ENCODE measurements around the gene SLC25A4.
"Not testable (repeated sequence)": the region's sequence is repeated elsewhere in the genome, so short reads cannot be mapped to it uniquely, and the experiment has no call there.

Gene SLC25A4

DNA sequence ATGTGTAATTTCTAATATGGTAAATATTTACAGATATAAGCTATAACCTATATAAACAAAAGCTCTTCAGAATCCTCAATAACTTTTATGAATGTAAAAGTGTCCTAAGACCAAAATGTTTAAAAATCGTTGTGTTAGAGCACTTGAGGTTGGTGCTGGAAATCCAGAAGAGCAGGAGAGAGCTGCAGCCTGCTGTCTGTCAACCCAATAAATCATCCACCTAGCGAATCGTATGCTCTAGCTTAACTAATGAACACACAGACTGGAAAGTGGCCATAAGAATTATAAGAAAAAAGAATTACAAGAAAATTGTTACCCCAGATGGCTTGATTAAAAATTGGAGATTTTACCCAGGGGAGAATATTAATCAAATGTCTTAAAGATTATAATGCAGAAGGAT, 43.7 kb downstream of the SLC25A4 start:
- no peak for DNase-seq

DNA sequence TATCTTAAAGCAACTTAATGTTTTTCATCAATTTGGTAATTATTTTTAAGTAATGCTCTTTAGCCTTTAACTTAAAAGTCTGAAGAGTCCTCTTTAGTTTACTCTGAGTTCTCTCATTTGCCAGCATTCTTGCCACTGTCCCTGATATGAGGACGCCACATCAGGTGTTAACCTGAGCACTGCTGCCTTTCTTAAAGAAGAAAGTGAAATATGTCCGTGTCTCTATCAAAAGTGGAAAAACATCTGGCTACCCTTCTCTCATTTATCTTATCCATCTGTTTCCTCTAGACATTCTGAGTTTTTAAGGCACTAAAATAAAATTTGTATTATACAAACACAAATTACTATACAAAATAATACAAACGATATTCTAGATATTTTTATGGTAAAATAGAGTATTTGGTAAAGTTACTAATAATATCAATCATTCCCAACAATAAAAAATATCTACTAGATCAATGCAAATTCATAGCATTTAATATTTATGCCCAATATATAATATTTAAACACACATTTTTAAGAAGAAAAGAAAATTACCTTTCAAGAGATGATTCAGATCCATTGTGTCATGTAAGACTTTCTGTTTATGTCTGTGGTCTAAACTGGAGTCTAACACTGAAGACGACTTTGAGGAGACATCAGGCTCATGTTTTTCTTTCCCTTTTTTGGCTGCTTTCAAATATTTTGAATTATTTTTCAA, 46.7 kb downstream of the SLC25A4 start:
- DNase-seq = no peak

DNA sequence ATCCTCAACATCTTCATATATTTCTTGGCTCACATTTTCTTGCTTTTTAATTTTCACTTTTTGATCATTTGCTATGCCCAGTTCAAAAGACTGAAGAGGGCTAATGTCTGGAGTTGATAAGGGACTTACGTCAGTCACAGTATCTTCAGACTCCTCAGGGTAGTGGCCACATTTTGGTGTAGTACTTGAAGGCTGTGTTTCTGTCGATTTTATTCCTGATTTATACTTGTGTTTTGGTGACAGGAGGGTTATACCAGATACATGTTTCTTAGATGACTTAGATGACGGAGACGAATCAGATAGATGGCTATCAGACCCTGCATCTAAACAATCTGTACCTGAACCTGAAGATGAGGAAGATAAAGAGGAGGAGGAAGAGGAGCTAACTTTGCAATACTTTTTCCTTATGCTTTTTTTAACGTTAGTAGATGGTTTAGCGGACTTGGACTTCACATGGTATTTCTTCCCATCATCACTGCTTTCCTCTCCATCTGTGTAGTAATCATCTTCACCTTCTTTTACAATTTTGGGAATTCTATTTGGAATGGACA, 47.3 kb downstream of the SLC25A4 start:
- no peak for DNase-seq

DNA sequence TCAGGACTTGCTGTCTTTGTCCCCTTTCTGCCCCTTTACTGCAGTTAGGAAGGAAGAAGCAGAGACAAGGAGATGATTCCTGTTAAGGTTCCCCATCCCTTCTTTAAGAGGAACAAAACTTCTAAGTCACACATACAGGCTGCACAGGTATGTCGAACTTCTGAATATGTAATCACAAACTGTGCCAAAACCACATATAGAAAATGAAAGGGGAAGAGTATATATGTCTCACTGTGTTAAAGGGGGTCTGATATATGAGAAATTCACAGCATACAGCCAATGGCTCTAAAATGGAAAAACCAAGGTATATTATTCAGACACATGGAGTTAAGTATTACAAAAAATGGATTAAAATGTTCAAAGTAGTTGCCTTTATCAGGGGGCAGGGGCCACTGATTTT, 49.0 kb downstream of the SLC25A4 start:
- DNase-seq = no peak

DNA sequence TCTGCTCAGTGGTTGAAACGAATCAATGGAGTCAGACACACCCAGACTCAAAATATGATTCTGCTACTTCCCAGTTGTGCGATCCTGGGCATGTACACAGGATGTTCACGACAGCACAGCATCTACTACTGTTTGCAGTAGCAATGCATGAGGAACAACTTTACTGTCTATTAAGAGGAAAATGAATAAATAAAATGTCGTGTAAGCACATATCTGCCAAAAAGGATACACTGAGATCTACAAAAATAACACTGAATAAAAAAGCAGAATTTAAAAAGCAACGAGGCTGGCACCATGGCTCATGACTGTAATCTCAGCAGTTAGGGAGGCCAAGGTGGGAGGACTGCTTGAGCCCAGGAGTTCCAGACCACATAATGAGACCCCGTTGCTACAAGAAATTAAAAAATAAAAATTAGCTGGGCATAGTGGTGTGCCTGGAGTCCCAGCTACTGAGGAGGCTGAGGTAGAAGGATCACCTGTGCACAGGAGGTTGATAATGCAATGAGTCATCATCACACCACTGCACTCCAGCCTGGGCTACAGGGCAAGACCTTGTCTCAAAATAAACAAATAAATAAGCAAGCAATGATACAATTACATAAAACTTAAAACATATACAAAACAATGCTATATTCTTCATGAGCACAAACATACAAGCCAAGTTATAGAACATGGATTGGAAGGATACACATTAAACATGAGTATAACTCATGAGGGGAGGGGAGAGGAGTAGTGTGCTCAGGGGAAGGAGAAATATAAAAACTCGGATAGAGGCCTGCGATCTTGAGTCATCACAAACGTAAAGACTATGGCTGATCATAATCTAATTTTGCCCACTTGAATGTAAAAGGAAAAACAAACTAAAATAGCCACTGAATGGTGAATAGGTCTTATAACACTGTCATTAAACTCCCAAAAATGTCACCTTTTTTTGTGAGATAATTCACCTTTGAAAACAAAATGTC, 52.1 kb downstream of the SLC25A4 start:
- DNase-seq = no peak

DNA sequence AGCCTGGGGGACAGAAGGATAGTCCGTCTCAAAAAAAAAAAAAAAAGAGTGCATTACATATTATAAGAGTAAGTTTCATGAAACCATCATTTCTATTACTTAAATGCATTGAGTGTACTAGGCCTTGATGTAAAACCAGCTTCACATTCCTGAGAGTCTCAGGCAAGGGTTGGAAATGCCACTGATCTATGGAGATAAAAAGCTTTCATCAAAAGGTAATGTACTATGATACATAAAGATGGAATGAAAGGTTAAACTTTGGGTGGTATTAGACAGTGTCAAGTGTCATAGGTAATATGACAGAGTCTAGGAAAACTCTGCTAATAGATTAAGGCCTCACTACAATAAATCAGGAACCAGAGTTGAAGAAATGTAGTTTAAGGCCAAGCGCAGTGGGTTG, 53.4 kb downstream of the SLC25A4 start:
- DNase-seq = no peak

DNA sequence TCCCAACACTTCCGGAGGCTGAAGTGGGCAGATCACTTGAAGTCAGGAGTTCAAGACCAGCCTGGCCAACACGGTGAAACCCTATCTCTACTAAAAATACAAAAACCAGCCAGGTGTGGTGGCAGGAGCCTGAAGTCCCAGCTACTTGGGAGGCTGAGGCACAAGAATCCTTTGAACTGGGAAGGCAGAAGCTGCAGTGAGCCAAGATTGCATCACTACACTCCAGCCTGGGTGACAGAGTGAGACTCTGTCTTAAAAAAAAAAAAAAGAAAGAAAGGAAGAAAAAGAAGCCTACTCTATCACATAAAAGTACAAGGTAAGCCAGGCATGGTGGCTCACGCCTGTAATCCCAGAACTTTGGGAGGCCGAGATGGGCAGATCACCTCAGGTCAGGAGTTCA, 55.1 kb downstream of the SLC25A4 start:
- not testable (repeated sequence) for DNase-seq
